Stimulated activated CD8-positive, alpha-beta memory T cell treated with anti-CD3 and anti-CD28 coated beads, Interleukin-4, amount 100 ng/mL, for 4 hours (primary cell): Measurements from ENCODE around the gene IL11.

ENCODE experiments used
- DNase-seq, 2 donors: peaks; one replicate each; pipeline ENCODE4 v3.0.0-alpha.2; 2020; ENCODE audit warnings: low read depth in 2 of 2, low spot score in 1 of 2

The IL11 gene

GRCh38 chr19:55391191-55391670 is 21.0 kb upstream of the IL11 start:
- no peak for DNase-seq

DNA sequence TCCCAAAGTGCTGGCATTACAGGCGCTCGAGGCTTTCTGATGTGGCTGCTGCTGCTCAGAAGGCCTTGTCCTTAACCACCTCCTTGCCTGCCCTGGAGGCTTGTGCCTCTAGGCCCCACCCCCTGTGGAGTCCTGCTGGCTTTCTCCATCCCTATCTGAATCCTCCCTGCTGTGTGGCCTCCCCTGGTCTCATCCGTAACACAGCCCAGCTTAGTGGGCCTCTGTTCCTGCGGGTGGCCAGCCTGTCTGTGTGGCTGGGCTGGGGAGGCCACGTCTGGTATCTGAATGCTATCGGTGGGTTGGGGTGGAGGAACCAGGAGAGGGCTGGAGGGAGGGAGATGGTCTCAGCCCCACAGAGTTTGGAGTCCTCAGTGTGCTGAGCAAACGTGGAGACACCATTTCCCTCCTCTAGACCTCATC is 20.2 kb upstream of the IL11 start:
- DNase-seq = no peak

DNA sequence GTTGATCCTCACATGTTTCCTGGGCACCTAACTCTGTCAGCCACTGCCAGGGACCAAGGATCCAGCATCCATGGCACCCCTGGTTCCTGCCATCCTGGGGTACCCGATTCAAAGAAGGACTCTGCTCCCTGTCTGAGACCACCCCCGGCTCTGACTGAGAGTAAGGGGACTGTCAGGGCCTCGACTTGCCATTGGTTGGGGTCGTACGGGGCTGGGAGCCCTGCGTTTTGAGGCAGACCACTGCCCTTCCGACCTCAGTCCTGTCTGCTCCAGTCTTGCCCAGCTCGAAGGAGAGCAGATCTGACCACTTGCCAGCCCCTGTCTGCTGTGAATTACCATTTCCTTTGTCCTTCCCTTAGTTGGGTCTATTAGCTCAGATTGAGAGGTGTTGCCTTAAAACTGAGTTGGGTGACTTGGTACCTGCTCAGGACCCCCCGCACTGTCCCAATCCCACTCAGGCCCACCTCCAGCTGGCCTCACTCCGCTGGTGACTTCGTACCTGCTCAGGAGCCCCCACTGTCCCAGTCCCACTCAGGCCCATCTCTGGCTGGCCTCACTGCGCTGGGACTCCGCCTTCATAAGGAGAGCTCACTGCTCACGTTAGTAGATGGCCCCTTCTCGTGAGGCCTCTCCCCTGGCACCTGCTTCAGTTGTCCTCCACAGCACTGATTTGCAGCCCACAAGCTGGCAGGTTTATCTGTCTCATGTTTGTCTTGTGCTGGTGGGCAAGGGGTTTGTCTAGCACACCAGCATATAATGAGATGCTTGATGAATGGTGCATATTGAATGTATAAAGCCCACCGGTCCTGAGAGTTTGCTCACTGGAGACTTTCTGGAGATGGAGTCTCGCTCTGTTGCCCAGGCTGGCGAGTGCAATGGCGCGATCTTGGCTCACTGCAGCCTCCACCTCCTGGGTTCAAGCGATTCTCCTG is 19.4 kb upstream of the IL11 start:
- DNase-seq = no peak

GRCh38 chr19:55387736-55388497 is 17.7 kb upstream of the IL11 start:
- DNase-seq = no peak

- no peak for DNase-seq
Observed at GRCh38 chr19:55386493-55386971, 16.3 kb upstream of the IL11 start.

DNA sequence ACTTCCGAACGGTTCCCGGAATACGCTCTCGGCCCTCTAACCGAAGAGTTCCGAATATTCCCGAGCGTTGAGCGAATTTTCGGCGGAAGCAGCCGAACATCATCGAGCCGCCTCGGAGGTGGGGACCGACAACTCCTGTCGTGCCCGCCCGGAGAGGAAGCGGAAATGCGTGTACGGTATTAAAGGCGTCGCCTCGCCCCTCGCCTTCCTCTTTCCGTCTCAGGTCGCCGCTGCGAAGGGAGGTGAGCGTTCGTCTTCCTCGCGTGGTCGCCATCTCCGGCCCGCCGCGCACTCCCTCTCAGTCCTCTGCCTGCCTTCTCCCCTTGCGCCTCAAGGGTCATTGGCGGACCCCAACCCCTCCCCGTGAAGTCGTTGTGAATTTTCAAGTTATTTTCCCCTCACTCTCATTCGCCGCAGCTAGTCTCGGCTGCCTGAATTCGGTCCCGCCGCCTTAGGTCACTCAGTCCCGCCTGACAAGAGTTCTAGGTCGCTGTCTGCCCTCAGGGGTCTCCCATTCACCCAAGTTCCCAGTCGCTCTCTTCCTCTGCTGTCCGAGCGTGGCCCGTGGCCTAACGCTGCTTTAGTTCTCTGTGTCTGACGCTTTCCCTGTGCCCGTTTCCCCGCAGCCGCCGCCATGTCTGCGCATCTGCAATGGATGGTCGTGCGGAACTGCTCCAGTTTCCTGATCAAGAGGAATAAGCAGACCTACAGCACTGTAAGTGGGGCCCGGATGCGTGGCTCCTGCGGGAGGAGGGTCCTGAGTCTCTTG is 15.6 kb upstream of the IL11 start, which contains the start of gene RPL28:
RPL28 (plus strand) TSS at position 209 of the 769 bp plus-strand sequence; CDS start at position 635, 426 bp downstream.
- peak; percentile 94 to 96 for DNase-seq

- DNase-seq = peak; percentile 80 to 88
Observed at GRCh38 chr19:55384920-55385723, 14.9 kb upstream of the IL11 start.

- DNase-seq = no peak
Observed at GRCh38 chr19:55384131-55384919, 14.1 kb upstream of the IL11 start, which contains the start of gene TMEM238. Gene TMEM238, minus strand, starts transcription at chr19:55384292. Its CDS starts 33 bp downstream, at chr19:55384259.

DNA sequence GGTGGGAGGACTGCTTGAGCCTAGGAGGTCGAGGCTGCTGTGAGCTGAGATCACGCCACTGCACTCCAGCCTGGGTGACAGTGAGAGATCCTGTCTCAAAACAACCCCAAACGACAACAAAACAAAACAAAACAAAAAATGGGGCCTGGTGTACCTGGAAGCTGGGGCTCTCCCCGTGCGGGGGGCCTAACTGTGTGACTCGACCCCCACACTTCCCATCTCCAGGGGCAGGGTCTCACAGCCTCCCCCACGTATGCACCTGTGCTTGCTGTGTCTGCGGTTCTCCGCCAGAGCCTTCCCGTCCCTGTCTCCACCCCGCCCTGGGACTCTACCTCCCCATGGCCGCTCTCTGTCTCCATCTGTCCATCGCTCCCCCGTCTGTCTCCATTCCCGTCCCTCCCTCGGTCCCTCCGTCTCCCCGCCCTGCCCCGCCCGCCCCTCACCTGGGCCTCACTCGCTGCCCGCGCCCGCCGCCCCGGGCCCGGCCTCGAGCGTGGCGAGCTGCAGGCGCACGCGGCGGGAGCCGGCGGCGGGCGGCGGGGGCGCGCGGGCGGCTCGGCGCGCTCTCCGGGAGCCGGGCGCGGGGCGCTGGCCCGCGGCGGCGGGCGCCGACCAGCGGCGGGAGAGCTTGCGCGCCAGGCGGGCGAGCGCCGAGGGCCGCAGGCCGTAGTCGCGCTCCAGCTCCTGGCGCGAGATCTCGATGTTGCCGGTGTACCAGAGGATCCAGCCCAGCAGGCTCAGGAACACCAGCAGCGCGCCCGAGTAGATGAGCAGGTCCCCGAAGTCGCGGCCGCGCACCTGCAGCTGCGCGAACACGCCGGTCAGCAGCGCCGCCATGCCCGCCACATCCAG is 13.2 kb upstream of the IL11 start:
- no peak for DNase-seq

DNA sequence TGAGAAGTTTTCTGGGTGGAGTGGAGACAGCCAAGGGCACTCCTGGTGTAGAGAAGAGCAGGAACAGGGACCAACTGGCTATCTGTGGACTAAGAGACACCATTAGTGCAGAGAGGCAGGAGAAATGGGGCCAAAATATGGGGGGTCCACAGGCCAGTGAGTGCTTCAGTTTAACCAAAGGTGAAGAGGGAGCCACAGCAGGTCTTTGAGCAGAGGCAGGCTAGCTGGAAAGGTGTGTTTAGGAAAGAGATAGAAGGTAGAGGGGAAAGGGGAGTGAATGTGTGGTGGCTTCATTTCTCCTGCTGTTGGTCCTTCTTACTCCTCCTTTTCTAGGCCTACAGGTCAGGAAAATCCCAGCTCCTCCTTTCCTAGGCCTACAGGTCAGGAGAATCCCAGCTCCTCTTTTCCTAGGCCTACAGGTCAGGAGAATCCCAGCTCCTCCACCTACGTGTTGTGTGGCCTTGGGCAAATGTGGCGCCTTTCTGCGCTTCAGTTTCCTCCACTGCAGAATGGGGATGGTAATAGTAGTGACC is 12.3 kb upstream of the IL11 start:
- DNase-seq = no peak

DNA sequence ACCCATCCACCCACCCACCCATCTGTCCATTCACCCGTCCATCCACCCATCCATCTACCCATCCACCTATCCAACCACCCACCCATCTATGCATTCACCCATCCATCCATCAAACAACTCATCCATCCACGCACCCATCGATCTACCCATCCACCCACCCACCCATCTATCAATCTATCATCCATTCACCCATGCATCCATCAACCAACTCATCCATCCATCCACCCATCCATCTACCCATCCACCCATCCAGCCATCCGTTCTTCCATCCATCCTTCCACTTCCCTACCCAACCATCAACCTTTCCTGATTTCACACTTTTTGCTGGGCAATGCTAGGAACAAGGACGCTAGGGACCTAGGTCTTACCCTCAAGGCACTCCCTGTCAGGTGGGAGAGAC is 11.8 kb upstream of the IL11 start:
- no peak for DNase-seq

- DNase-seq = no peak
Observed at GRCh38 chr19:55379174-55379573, 8.9 kb upstream of the IL11 start.

GRCh38 chr19:55377356-55378131 is 7.3 kb upstream of the IL11 start:
- no peak for DNase-seq

DNA sequence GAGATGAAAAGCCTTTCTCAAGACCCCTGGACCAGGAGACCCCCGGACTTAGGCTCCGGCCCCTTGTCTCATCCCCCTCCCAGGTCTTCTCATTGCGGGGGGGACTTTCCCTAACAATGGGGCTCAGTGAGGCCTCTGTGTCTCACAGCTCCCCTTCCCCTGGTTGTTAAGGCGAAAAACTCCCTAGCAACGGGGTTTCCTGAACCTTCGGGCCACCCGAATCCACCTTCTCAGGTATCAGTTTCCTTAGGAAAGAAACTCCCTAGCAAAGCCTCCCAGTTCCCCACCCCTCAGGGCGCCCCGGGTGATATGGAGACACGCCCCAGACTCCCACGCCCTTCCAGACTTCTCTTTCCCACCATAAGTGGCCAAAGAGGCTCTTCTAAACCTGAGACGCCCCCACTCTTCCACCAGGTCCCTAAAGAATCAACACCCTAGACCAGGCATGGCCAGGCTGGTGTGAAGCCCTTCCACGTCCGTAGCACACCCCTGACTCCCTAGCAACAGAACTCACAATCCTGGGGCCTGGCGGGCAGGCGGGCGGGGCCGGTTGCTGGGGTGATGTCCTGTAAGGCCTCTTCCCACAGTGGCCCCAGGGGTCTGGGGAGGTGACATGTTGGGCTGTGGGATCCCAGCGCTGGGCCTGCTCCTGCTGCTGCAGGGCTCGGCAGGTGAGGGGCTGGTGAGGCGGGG is 6.1 kb upstream of the IL11 start, which contains the start of gene TMEM190:
TMEM190 (plus strand) TSS at position 586 of the 693 bp plus-strand sequence; CDS start at position 614, 28 bp downstream.
- DNase-seq = no peak

GRCh38 chr19:55373993-55374757 is 3.9 kb upstream of the IL11 start:
- DNase-seq = no peak
